ENCODE data around the gene ZC2HC1B.

The ZC2HC1B gene

DNA sequence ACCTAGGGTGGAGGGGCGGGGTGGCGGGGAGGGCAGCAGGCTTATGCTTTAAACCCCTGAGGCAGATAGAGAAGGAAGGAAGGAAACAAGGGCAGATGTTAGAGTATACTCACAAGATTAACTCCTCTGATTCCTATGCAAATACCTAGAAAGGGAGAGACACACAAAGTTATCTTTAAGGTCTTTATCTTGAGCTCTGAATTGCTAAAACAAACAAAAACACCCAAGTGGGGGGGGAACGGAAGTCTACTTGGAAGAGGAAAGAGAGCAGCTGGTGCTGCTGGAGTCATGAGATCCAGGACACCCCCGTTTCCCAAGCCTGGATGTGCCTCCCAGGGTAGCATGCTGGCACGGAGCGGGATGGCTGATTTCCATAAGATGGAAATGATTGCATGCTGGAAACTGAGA, 100.4 kb downstream of the ZC2HC1B start:
- DNase-seq, result no peak

DNA sequence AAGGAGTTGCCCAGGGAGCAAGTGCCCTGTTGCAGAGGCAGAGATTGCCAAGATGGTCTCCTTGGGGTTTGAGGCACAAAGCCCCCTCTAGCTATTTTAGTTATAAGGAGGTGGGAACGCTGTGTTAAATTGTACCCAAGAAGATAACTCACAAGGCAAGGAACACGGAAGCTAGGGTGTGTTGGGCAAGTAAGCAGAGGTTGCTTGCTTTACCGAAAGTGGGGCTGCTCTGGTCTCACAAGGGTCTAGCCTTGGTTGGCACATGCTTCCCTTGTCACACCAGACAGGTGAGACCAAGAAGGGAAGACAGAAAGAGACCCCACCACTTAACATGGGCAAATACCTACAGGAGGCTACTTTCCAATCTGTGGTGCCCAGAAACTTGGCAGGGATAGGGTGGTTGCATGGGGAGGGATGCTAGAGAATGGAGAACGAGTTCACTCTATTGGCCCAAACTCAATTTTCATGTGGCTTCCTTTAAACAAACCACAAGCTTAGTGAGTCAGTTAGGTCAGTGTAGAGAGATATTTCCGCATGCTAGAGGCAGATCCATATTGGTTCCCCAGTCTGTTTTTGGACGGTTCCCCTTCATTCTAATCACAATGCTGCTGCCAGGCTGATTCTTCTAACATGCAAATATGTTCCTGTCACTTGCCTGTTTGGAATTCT, 101.4 kb downstream of the ZC2HC1B start:
- DNase-seq, result peak; percentile 50 to 80 (median 73)

DNA sequence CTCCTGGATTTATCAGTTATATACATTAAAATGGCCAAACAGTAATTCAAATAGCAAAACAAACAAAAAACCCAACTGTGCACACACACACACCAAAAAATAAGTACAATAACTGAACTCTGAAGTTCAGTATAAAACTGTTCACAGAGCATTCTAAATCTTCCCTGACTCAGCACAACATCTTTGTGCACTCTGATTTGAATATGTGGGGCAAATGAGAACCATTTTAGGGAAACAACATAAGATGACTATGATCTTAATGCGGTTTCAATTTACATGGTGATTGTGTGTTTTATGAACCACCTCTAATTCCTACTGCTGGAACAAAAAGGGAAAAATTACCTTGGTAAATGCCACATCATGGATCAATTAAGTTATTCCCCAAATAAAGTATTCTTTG, 102.0 kb downstream of the ZC2HC1B start:
- peak; percentile 23 to 57 (median 53) for DNase-seq

DNA sequence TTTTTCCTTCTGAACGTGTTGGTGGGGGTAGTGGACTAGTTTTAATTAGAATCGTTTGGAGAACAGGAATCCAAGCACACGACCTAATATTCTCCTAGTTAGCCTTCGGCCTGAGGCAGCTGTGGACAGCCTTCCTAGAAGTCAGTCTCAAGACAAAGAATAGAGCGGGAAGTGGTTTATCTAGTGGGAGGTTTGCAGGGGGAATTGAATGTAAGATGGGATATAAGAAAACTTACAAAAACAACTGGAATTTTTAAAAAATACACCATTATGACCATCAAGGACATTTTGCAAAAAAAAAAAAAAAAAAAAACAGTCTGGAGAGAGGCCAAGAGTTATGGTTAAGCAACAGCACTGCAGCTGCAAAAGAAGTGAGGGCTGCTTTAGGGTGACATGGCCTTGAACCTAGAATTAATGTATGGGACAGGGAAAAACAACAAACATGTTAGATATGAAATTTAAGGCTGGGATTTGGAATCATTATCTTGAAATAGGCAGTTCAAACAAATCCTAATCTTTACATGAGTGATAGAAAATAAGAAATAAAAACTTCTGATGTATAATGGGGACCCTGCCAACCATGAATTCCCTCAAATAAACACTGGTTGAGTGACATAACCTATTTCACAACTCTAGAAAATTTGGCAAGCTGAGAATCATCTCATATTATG, 103.6 kb downstream of the ZC2HC1B start:
- peak; percentile 8 to 34 (median 17) for DNase-seq

DNA sequence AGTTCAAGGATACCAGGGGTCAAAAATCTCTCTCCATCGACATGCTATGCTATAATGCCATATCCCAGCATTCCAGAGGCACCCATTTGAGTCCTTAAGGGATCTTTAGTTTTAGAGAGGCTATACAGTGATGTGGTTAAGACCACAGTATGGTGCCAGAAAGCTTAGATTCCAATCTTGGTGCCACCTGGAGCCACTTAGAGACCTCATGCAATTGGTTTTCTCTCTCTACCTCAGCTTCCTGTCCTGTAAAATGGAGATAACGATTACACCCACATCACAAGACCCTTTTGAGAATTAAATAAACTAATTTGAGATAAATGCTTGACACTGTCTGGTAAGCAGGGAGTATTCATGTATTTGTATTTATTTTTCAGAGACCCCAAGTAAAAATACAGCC, 104.8 kb downstream of the ZC2HC1B start:
- DNase-seq, result no peak

DNA sequence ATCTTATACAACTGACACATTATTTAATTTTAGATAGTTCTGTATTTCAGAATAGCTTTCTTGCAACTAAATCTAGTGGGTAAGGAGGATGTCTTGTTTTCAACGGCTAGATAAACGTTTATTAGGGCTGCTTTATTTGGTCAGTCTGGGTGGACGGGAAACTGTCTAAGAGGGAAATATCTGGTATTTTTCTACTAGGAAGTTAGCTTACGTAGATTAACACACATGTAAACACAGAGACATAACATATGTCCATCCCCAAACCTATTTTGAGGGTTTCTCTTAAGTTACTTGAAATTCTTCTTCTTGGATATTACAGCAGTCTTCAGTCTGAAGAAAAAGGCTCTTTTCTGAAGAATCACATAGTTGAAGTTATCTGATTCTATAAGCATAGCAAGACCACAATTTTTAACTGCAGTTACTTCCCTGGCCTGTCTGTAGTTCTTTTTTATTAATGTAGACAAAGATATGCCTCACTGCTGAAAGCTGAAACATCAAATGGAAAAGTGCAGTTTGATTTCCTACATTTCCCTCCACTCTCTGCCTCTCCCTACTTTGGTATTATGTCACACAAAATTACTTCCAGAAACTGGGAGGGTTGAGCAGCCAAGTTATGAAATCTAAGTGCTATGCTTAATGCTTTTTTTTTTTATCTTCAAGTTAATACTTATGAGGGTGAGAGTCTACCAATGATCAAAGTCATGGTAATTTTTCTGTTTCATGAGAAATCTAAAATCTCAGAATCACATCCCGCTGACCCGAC, 106.4 kb downstream of the ZC2HC1B start:
- DNase-seq, result no peak

DNA sequence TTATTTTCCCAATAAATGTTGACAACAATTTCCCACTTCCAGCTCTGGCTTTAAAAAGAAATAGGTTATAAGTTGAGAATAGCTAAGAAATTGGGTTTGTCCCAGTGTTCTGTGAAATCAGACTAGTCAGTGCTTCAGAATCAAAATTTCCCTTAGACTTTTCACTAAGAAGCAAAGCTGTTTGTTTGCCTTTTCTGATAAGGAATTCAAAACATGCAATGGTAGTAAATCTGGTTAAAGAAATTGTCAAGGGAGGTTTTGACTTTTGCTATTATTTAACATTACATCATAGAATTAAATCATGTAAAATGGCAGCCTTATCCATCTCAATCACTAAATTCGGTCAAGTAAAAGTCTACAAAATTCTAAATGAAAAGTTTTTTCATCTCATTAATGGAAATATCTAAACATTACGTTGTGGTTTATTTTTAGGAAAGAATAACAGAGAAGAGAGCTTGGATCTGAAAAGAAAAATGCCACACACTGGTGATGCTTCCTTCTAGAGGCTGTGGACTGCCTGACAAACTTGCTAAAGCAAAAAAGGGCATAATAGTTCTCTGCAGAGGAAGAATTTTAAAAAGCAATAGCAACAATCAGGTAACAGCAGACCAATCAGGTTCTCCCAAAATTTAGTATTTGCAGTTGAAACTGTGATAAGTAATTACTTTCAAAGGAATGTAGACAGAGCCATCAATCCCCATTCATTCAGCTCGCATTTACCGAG, 107.4 kb downstream of the ZC2HC1B start:
- no peak for DNase-seq

DNA sequence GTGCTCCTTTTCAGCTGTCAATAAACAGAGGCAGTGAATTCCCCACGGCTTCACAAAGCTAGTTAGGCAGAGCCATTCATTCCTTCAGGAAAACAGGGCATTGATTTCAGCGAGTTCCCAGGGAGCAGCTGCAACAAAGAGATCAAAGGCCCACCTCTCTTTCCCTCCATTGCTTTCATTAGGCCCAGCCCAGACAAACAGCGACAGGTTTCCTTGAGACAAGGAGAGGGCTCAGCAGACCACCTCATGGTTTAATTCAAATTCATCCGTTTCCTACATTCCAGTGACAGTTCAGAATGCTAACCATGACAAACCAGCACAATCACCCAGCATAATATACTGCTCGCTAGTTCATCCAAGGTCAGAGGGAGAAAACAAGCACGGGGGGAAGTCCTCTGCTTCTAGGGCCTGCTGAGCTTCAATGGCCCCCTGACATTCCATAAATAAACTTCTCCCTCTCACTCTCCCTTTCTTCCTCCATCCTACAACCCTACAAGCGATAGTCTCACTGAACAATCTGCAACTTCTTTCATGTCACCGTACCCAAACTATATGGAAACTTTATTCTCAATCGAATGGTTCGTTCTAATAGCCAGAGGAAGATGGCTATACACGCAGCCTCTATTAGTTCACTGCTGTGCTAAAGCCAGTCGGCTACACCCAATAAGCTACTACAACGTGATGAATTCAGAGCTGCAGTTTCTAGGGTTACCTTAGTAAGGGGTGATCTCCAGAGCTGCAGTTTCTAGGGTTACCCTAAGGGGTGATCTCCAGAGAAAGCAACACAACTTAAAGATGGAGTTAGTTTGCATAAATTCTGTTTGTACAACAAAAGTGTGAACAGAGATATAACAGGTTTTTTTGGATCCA, 109.1 kb downstream of the ZC2HC1B start:
- DNase-seq, result no peak

DNA sequence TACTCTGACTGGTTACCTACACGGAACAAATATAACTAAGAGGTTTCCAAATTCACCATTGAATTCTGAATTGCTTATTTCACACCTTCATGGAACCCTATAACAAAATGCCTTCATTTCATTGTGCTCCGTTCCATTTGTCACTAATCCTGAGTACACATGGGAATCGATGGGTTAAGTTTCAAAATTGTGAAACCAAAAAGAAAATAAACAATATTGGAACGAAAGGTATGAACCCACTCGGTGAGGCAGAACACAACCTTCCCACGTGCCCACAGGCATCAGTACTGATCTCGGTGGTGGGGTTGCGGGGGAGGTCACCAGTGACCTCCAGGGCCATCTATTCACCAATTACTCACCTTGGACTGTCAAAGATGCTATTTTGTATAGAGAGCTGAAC, 109.8 kb downstream of the ZC2HC1B start:
- DNase-seq, result no peak

DNA sequence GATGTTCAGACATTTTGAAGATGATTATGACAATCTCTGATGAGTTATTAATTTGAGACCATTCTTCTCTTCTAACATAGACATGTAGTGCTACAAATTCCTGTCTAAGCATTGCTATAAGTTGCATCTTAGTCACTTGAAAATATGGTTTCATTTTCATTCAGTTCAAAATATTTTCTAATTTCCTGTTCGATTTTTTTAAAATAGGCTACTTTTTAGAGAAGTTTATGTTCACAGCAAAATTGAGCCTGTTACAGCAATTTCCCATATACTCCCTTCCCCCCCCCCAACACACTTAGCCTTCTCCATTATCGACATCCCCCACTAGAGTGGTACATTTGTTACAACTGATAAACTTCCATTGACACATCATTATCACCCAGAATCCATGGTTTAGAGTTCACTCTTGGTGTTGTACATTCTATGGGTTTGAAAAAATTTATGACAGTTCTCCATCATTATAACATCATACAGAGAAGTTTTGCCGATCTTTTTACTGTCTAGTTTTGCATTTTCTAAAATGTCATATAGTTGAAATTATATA, 112.6 kb downstream of the ZC2HC1B start:
- DNase-seq, result peak; percentile 27 to 61 (median 49)

DNA sequence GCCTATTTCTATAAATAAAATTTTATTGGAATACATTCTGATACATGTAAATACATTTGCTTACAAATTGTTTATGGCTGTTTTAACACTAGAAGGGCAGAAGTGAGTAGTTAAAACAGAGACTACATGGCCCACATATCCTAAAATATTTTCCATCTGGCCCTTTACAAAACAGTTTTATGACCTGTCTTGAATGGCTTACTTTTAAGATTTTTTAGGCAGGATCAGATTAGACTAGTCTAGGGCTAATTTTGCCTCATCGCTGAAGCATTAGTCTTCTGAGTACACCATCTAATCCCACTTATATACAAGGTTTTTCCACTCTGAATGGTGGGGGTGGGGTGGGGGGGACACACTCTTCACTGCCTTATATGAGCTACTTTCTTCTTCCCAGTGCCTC, 116.6 kb downstream of the ZC2HC1B start:
- no peak for DNase-seq

DNA sequence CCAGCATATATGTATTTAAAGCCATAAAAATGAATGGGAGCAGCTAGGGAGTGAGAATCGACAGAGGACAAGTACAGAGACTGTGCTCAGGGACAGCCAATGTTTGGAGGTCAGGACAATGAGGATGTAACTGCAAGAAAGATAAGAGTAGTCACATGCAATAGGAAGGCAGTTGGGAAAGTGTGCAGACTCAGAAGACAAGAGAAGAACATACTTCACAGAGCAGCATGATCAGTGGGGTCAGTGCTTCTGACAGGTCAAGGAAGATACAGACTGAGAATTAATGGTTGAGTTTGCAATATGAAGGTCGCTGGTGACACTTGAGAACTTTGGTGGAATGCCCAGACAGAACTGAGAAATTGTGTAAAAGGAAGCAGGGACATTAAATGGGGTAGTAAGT, 118.7 kb downstream of the ZC2HC1B start:
- DNase-seq, result no peak

DNA sequence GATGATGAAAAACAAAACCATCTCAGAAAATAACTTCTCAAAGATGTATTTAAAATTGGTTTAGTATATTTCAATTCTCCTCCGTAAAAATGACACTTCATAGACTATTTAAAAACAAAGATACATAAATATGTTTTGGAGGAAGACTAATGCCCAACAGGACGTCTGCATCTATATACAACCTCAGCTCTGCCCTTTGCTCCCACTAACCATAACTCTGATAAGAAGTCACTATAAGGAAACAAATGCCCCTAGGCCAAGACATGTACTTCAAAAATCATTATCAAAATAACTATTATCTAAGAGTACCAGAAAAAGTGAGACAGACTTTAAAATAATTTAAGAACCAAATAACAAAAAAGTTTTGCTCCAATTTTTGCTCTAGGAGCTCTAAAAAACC, 120.4 kb downstream of the ZC2HC1B start:
- no peak for DNase-seq

DNA sequence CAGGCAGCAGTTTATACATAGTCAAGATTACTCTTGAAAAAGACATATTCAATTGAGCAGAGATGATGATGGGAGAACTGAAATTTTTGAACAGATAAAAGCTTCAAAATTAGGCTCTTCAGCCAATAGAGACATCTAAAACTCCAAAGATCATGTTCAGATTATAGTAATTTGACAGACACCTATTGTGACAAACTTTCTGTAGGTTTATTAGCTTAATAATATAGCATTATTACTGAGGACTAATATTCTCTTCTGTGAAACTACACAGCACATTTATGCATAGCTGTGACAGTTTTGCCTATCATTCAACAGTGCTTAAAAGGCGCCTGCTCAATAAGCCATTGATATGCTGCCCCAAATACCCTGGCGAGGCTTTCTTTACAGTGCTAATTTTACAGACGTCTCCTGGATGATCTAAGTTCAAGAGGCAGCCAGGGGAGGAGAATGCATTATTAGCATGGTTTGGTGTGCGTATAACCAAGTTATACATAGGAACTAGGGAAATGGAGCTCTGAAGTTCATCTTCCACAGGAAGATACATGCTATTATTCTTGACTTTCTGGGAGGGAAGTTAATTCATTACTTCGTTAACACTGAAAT, 122.3 kb downstream of the ZC2HC1B start:
- DNase-seq, result no peak

Data from suppressor macrophage treated with lipopolysaccharide for 1 hour (primary cell).